ENCODE data around the gene CFTR. TPM values are rescaled to one million over a fixed set of nuclear protein-coding genes. Genes with fewer than 3 reads are reported as not detected.
"Not testable (repeated sequence)": the region's sequence is repeated elsewhere in the genome, so short reads cannot be mapped to it uniquely, and the experiment has no call there.

CFTR gene
- total RNA-seq, 1 experiment from 2014 or later, result 0.06 TPM

GRCh38 chr7:117686311-117686935 lies 206.6 kb downstream of the CFTR start:
- DNase-seq (ENCODE audit: low read depth), result no peak

- DNase-seq (ENCODE audit: low read depth), result no peak
Measured at GRCh38 chr7:117688126-117688525, 208.3 kb downstream of the CFTR start.

- DNase-seq (ENCODE audit: low read depth), result no peak
Measured at GRCh38 chr7:117689406-117689805, 209.6 kb downstream of the CFTR start.

GRCh38 chr7:117690147-117690546 lies 210.3 kb downstream of the CFTR start:
- no peak for DNase-seq (ENCODE audit: low read depth)

GRCh38 chr7:117692338-117692737 lies 212.5 kb downstream of the CFTR start:
- no peak for DNase-seq (ENCODE audit: low read depth)

- no peak for DNase-seq (ENCODE audit: low read depth)
Measured at GRCh38 chr7:117698018-117698417, 218.2 kb downstream of the CFTR start.

GRCh38 chr7:117704063-117704462 lies 224.2 kb downstream of the CFTR start:
- no peak for DNase-seq (ENCODE audit: low read depth)

- no peak for DNase-seq (ENCODE audit: low read depth)
Measured at GRCh38 chr7:117705630-117706029, 225.8 kb downstream of the CFTR start.

- DNase-seq (ENCODE audit: low read depth), result no peak
Measured at GRCh38 chr7:117706210-117706609, 226.4 kb downstream of the CFTR start.

- DNase-seq (ENCODE audit: low read depth), result no peak
Measured at GRCh38 chr7:117707080-117707479, 227.3 kb downstream of the CFTR start.

GRCh38 chr7:117708173-117708572 lies 228.3 kb downstream of the CFTR start:
- DNase-seq (ENCODE audit: low read depth), result not testable (repeated sequence)

GRCh38 chr7:117711556-117711955 lies 231.7 kb downstream of the CFTR start:
- DNase-seq (ENCODE audit: low read depth), result no peak

GRCh38 chr7:117715784-117716445 lies 236.1 kb downstream of the CFTR start:
- peak; percentile 69 for DNase-seq (ENCODE audit: low read depth)

- DNase-seq (ENCODE audit: low read depth), result no peak
Measured at GRCh38 chr7:117716707-117717299, 237.0 kb downstream of the CFTR start.

- no peak for DNase-seq (ENCODE audit: low read depth)
Measured at GRCh38 chr7:117717357-117717756, 237.5 kb downstream of the CFTR start.

Other genes starting within 250 kb of the CFTR start
- 0.65 TPM in 1 of 2 replicates, not detected in the other for gene WNT2, start 157.0 kb upstream of the CFTR start, total RNA-seq (2014; rRNA removed; shearing (Covaris generic))
- gene ASZ1, start 52.5 kb upstream of the CFTR start, total RNA-seq (2014; rRNA removed; shearing (Covaris generic)), result not detected in 2 replicates

All from Daoy (cell line).